H1 (cell line): Measurements from ENCODE around the gene SIGLEC10. TPM values are rescaled to one million over a fixed set of nuclear protein-coding genes. Genes with fewer than 3 reads are reported as not detected.

ENCODE experiments used
- BRCA1 ChIP-seq: IDR thresholded peaks from 2 replicates; pipeline ENCODE4 v1.6.1; 2012; ENCODE audit warnings: low read depth, low read length, improper control_type of control experiment
- CTBP2 ChIP-seq: IDR thresholded peaks from 2 replicates; pipeline ENCODE4 v1.7.0; 2011; ENCODE audit warnings: borderline replicate concordance, mild to moderate bottlenecking, moderate library complexity, mixed read lengths, low read length; ENCODE audit not compliant: insufficient read depth, insufficient read length
- EZH2 ChIP-seq: fragments of 200-600 bp; sonication (generic); IDR thresholded peaks from 2 replicates; pipeline ENCODE4 v1.7.1; 2012; ENCODE audit warnings: low read depth, mild to moderate bottlenecking, moderate library complexity, low read length, inconsistent platforms; ENCODE audit not compliant: severe bottlenecking
- RBBP5 ChIP-seq: IDR thresholded peaks from 2 replicates; pipeline ENCODE4 v1.7.1; 2012; ENCODE audit warnings: low read depth, mild to moderate bottlenecking, inconsistent platforms, low read length, moderate library complexity, borderline replicate concordance
- SIX5 ChIP-seq: IDR thresholded peaks from 2 replicates; pipeline ENCODE4 v1.6.1; 2011; ENCODE audit warnings: mild to moderate bottlenecking, low read depth, low read length
- SUZ12 ChIP-seq: fragments of 200-600 bp; sonication (generic); IDR thresholded peaks from 2 replicates; pipeline ENCODE4 v1.6.1; 2012; ENCODE audit warnings: mild to moderate bottlenecking, inconsistent platforms, low read length, moderate library complexity, mixed read lengths
- TCF12 ChIP-seq: IDR thresholded peaks from 2 replicates; pipeline ENCODE4 v1.6.1; 2011; ENCODE audit warnings: low read depth, mild to moderate bottlenecking, low read length
- ZNF274 ChIP-seq: IDR thresholded peaks from 2 replicates; pipeline ENCODE4 v1.7.0; 2012; ENCODE audit warnings: low read length, borderline replicate concordance; ENCODE audit errors: extremely low read depth
- polyA plus RNA-seq, 7 experiments: library from polyadenylated mRNA; depleted of rRNA in 3 of 7; stranded (reverse) in 5 of 7; unstranded in 2 of 7; fragments of >200 nt in 5 of 7; fragments of 200-250 nt in 2 of 7; gene quantifications; 1 replicate in 5 of 7; 2 replicates in 1 of 7; 4 replicates in 1 of 7; pipeline versions ENCODE4 v1.2.1 to v1.2.3, GENCODE V29; 2011 to 2013; ENCODE audit warnings: missing spikeins in 2 of 7, mixed read lengths in 2 of 7
- total RNA-seq: library from RNA; stranded (reverse); fragmentation: NEBNext Ultra II Directional; extraction: Animal tissue kit (Norgen Biotek cat#: 25700); gene quantifications from 2 replicates; pipeline ENCODE4 v1.2.1, GENCODE V29; 2021
- TF ChIP-seq, protein P1 (sequence below): fragments of 300-600 bp; sonication (generic); IDR thresholded peaks from 2 replicates; pipeline ENCODE4 v1.7.1; 2012; ENCODE audit warnings: low read length, moderate library complexity, mild to moderate bottlenecking, inconsistent platforms; ENCODE audit not compliant: insufficient replicate concordance
- TF ChIP-seq, protein P2 (sequence below): IDR thresholded peaks from 2 replicates; pipeline ENCODE4 v1.6.1; 2011; ENCODE audit warnings: low read depth, mild to moderate bottlenecking, low read length; ENCODE audit not compliant: insufficient read depth

The SIGLEC10 gene
- total and polyA plus RNA-seq, 2 of the 8 experiments (the other 6 are each of a cell fraction or from before 2014, with no cell fraction given) = 0.06 TPM; not detected in 1

DNA sequence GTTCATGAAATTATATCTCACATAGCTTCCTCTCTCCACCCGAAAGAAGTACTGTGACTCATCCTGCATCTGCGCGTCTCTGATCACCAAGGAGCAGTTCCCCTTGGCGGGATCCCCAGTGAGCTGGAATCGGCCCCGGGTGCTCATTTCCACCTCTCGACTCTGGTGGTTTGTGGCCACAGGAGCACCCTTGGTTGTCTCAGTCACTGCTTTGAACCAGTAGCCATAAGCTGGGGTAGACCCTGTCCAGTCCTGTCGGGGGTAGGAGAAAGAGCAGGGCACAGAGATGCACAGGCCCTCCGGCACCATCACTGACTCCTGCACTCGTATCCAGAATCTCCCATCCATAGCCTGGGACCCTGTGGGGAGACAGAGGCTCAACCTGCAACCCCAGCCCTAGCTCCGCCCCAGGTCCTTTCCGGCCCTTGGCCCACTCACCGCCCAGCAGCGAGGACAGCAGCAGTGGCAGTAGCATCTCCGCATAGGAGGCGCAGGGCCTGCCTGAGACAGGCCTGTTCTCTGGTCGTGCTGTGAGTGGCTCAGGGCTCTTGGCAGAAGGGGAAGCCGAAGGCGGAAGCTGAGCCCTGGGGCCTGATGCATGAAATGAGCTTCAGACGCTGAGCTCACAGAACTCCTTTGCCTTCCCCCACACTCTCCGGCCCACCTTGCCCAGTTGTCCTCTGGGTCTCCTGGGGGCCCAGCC, at the start of gene SIGLEC10 (continued):
- no peak for TF ChIP-seq SUZ12
- TF ChIP-seq, protein P1, sequence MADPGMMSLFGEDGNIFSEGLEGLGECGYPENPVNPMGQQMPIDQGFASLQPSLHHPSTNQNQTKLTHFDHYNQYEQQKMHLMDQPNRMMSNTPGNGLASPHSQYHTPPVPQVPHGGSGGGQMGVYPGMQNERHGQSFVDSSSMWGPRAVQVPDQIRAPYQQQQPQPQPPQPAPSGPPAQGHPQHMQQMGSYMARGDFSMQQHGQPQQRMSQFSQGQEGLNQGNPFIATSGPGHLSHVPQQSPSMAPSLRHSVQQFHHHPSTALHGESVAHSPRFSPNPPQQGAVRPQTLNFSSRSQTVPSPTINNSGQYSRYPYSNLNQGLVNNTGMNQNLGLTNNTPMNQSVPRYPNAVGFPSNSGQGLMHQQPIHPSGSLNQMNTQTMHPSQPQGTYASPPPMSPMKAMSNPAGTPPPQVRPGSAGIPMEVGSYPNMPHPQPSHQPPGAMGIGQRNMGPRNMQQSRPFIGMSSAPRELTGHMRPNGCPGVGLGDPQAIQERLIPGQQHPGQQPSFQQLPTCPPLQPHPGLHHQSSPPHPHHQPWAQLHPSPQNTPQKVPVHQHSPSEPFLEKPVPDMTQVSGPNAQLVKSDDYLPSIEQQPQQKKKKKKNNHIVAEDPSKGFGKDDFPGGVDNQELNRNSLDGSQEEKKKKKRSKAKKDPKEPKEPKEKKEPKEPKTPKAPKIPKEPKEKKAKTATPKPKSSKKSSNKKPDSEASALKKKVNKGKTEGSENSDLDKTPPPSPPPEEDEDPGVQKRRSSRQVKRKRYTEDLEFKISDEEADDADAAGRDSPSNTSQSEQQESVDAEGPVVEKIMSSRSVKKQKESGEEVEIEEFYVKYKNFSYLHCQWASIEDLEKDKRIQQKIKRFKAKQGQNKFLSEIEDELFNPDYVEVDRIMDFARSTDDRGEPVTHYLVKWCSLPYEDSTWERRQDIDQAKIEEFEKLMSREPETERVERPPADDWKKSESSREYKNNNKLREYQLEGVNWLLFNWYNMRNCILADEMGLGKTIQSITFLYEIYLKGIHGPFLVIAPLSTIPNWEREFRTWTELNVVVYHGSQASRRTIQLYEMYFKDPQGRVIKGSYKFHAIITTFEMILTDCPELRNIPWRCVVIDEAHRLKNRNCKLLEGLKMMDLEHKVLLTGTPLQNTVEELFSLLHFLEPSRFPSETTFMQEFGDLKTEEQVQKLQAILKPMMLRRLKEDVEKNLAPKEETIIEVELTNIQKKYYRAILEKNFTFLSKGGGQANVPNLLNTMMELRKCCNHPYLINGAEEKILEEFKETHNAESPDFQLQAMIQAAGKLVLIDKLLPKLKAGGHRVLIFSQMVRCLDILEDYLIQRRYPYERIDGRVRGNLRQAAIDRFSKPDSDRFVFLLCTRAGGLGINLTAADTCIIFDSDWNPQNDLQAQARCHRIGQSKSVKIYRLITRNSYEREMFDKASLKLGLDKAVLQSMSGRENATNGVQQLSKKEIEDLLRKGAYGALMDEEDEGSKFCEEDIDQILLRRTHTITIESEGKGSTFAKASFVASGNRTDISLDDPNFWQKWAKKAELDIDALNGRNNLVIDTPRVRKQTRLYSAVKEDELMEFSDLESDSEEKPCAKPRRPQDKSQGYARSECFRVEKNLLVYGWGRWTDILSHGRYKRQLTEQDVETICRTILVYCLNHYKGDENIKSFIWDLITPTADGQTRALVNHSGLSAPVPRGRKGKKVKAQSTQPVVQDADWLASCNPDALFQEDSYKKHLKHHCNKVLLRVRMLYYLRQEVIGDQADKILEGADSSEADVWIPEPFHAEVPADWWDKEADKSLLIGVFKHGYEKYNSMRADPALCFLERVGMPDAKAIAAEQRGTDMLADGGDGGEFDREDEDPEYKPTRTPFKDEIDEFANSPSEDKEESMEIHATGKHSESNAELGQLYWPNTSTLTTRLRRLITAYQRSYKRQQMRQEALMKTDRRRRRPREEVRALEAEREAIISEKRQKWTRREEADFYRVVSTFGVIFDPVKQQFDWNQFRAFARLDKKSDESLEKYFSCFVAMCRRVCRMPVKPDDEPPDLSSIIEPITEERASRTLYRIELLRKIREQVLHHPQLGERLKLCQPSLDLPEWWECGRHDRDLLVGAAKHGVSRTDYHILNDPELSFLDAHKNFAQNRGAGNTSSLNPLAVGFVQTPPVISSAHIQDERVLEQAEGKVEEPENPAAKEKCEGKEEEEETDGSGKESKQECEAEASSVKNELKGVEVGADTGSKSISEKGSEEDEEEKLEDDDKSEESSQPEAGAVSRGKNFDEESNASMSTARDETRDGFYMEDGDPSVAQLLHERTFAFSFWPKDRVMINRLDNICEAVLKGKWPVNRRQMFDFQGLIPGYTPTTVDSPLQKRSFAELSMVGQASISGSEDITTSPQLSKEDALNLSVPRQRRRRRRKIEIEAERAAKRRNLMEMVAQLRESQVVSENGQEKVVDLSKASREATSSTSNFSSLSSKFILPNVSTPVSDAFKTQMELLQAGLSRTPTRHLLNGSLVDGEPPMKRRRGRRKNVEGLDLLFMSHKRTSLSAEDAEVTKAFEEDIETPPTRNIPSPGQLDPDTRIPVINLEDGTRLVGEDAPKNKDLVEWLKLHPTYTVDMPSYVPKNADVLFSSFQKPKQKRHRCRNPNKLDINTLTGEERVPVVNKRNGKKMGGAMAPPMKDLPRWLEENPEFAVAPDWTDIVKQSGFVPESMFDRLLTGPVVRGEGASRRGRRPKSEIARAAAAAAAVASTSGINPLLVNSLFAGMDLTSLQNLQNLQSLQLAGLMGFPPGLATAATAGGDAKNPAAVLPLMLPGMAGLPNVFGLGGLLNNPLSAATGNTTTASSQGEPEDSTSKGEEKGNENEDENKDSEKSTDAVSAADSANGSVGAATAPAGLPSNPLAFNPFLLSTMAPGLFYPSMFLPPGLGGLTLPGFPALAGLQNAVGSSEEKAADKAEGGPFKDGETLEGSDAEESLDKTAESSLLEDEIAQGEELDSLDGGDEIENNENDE = no peak
- TF ChIP-seq CTBP2 = no peak
- no peak for TF ChIP-seq SIX5
- TF ChIP-seq RBBP5 = no peak
- TF ChIP-seq, protein P2, sequence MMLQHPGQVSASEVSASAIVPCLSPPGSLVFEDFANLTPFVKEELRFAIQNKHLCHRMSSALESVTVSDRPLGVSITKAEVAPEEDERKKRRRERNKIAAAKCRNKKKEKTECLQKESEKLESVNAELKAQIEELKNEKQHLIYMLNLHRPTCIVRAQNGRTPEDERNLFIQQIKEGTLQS = no peak
- no peak for TF ChIP-seq EZH2
- TF ChIP-seq ZNF274 = no peak
- TF ChIP-seq BRCA1 = no peak
- no peak for TF ChIP-seq TCF12
